Tongue (tissue), 2 donors: Measurements from ENCODE around the gene LTBR. TPM values are rescaled to one million over a fixed set of nuclear protein-coding genes. Genes with fewer than 3 reads are reported as not detected.

Experiments
- DNase-seq: peaks from one replicate; pipeline ENCODE4 v3.0.0-alpha.2; 2015
- total RNA-seq: library from RNA; depleted of rRNA; stranded (reverse); fragments of >200 nt; gene quantifications from one replicate; pipeline ENCODE4 v1.2.3, GENCODE V29; 2014

The LTBR gene
- total RNA-seq, 1 donor from 2014 or later, result 34.5 TPM

DNA sequence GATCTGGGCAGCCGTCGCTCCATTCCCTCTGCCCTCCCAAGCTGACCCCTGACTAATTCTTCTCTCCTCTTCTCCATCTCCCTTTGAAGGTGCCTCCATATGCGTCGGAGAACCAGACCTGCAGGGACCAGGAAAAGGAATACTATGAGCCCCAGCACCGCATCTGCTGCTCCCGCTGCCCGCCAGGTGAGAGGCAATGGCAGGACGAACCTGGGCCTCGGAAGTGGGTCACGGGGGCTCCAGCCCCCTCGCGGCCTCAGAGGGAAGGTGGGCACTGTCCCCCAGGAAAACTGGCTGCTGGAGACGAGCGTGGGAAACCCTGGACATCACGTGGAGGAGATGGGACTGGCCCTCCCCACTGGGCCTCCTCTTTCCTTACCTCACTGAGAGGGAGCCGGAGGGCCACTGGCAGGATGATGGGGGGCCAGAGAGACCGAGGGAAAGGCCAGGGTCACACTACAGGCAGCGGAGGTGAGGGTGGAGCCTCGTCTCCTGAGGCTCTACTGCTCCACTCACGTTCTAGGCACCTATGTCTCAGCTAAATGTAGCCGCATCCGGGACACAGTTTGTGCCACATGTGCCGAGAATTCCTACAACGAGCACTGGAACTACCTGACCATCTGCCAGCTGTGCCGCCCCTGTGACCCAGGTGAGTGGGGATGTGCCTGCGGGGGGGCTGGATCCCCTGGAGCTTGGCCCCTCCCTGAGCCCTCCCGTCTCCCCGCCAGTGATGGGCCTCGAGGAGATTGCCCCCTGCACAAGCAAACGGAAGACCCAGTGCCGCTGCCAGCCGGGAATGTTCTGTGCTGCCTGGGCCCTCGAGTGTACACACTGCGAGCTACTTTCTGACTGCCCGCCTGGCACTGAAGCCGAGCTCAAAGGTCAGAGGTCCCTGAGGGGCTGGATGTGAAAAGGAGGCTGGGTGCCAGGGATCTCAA, 806 bp downstream of the LTBR start:
- no peak for DNase-seq

DNA sequence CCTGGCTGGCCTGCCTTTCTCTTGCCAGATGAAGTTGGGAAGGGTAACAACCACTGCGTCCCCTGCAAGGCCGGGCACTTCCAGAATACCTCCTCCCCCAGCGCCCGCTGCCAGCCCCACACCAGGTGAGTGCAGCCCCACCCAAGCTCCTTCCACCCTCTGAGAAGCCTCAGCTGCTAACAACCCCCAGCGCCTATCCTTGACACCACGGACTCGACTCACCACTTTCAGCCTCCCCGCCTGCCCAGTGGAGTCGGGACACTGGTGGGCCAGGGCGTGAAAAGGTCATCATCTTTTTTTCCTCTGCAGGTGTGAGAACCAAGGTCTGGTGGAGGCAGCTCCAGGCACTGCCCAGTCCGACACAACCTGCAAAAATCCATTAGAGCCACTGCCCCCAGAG, 2.1 kb downstream of the LTBR start:
- DNase-seq, result no peak

DNA sequence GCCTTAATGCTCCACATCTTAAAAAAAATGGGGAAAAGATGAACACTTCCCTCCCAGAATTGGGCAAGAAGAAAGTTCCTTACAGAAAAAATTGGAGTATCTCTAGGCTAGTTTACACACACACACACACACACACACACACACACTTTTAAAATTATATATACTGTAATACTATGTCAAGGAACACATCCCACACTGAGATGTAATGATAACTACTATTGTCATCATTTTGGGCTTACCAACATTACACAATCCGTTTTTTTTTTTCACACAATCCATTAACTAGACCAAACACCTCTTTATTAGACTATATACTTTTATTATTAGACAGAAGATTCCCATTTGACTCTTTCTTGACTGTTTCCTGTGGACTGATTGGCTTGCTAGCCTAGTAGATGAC, 2.5 kb downstream of the LTBR start:
- no peak for DNase-seq

DNA sequence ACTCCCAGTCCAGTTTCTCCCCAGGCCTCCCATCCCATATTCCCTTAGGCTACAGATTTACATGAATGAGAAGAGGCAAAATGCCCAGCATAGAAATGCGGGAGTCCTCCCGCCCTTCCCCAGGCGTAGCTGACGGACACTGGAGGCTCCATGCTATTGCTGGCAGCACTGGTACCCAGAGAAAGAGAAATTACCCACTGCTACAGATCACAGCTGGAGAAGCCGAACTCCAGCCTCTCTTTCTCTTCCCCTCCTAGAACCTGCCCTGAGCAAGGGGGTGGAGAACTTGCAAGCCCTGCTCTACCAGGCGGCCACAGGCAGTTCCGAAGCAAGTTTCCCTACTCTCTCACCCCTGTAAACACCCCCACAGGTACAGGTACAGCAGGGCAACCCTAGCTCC, 3.6 kb downstream of the LTBR start:
- no peak for DNase-seq

DNA sequence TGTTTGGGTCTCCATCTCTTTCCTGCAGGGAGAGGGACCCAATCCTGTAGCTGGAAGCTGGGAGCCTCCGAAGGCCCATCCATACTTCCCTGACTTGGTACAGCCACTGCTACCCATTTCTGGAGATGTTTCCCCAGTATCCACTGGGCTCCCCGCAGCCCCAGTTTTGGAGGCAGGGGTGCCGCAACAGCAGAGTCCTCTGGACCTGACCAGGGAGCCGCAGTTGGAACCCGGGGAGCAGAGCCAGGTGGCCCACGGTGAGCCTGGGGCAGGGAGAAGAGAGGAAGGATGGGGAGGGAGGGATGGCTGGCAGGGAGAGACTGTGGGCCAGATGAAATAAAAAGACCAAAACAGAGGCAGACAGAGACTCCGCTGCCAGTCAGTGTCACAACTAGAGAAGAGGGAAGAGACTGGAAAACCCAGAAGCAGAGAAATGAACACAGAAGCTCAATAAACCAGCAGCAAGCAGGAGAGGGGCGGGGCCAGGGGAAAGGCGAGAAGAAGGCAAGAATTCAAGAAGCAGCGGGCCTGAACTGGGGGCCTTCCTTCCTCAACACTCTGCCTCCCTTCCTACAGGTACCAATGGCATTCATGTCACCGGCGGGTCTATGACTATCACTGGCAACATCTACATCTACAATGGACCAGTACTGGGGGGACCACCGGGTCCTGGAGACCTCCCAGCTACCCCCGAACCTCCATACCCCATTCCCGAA, 6.3 kb downstream of the LTBR start:
- no peak for DNase-seq

DNA sequence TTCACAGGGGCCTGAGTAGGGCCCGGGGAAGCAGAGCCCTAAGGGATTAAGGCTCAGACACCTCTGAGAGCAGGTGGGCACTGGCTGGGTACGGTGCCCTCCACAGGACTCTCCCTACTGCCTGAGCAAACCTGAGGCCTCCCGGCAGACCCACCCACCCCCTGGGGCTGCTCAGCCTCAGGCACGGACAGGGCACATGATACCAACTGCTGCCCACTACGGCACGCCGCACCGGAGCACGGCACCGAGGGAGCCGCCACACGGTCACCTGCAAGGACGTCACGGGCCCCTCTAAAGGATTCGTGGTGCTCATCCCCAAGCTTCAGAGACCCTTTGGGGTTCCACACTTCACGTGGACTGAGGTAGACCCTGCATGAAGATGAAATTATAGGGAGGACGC, 7.1 kb downstream of the LTBR start:
- no peak for DNase-seq

DNA sequence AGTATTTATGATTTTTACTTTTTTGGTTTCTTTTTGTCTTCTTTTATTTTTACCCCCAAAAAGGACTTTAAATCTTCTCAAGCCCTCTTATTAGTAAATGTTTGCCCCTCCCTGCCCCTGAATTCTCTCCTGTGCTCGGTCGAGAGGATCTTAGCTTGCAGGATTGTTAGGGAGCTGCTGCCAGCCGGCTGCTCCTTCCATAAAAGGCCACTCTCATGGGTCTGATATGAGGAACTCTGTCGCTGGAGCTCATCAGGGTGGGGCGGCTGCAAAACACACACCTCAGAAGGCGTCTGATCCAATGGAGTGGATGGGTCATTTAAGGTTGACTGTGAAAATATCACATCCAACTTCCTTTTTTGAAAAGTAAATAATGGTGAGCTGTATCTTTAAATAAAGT, 8.5 kb downstream of the LTBR start:
- no peak for DNase-seq

DNA sequence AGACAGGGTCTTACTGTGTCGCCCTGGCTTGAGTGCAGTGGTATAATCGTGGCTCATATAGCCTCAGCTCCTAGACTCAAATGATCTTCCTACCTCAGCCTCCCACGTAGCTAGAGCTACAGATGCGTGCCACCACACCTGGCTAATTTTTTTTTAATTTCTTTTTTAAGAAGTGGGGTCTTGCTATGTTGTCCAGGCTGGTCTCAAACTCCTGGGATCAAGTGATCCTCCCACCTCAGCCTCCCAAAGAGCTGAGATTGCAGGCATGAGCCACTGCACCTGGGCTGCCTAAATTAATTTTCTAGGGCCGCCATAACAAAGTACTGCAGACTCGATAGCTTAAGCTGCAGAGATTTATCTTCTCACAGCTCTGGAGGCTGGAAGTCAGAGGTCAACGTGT, 9.1 kb downstream of the LTBR start:
- DNase-seq, result no peak

DNA sequence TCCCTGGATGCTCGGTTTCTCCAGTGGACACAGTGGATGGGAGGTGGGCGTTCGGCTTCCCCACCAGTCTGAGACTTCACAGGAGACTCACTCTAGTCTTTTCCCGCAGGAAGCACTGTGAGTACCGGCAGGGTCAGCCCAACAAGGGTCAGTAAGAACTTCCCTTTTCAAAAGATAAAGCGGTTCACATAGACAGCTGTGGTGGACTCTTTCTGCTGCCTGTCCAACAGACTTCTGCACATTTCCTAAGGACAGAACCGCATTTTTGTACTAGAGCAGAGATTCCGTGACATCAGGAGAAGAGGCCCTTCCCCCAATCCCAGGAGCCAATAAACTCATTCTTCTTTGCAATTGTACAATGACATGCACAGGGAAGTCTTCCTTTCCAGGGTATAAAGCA, 10.4 kb downstream of the LTBR start:
- no peak for DNase-seq

DNA sequence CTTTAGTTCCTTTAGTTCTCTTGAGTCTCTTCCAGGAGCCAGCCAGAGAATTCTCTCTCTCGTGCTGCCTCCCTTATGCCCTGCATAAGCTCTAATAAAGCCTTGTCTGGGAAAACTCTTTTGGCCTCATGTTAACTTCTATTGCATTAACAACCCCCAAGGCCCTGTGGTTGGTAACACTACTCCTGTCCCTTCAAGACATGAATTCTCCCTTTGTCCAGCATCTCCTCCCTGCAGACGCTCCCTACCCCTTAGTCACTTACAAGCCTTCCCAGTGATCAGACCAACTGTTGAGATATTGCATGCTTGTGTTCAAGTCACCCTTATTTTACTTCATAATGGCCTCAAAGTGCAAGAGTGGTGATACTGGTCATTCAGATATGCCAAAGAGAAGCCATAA, 12.1 kb downstream of the LTBR start:
- no peak for DNase-seq

DNA sequence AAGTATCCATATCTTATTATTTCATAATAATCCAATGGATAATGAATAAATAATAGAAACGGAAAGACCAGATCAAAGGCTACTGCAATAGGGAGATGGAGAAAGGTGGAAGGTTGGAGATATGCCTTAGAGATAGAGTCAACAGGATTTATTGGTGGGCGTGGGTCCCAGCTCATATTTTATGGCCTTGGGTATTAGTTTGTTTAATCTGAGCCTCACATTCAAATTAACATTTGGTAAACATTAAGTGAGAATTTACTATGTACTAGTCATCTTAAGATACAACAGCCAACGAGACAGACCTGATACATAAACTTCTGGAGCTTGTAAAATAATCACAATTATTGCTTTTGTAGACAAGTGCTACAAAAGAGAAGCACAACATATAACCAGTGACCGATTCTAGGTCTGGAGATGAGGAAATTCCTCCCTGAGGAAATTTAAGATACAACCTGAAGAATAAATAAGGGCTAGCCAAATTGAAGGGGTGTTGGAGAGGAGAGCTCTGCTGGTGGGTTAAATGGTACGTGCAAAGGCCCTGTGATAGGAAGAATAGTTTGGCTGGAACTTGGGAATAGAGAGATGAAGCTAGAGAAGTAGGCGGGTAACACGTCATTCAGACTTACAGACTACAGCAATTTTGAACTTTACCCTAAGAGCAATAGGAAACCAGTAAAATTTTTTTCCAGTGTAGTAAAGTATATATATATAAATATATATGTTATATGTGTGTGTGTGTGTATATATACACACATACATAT, 16.1 kb downstream of the LTBR start:
- DNase-seq, result no peak

DNA sequence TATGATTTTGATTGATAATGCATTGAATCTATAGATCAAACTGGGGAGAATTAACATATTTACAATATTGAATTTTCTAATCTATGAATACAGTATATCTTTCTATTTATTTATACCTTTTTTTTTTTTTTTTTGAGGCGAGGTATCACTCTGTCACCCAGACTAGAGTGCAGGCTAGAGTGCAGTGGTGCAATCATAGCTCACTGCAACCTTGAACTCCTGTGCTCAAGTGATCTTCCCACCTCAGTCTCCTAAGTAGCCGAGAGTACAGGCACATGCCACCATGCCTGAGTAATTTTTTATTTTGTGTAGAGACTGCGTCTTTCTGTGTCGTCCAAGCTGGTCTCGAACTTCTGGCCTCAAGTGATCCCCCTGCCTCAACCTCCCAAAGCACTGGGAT, 20.4 kb downstream of the LTBR start:
- no peak for DNase-seq

DNA sequence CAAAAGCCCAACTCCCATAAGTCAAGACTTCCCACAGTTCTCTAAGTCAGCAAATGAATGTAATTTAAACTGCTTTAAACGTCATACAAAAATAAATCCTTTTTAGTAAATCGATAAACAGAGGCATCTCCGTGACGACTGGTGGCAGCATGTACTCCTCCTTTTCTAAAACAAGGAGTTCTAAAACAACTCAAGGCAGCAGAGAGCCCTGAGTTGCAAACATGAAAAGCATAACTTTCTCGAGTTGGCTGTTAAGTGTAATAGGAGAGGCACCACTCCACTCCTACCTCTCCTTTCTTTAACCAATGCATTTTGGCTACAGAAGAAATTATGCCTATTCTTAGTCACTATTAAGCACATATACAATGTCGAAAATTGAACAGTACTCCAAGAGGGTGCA, 22.0 kb downstream of the LTBR start:
- DNase-seq, result no peak

DNA sequence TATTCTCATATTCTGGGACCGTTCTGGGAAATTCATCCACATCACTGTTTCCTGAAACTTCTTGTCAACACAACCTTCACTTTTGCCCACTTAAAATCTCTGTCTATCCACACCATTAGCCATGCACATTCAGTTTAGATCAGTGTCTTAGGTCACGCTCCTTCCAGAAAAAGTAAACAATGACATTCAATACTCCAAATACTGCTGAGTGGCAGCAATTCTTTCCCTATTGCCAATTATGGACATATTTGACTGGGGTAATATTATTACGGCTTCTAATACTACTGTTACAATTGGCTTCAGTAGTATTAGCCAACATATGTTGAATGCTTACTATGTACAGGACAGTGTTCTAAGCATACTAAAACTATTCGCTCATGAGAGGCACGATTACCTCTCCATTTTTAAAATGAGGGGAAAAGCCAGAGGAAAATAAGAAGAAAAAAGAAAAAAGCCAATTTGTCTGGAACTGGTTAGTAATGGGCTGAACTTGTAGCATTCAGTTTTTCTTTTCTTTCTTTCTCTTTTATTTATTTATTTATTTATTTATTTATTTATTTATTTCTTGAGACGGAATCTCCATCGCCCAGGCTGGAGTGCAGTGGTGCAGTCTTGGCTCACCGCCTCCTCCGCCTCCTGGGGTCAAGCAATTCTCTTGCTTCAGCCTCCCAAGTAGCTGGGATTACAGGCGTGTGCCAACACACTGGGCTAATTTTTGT, 23.4 kb downstream of the LTBR start:
- DNase-seq, result no peak

DNA sequence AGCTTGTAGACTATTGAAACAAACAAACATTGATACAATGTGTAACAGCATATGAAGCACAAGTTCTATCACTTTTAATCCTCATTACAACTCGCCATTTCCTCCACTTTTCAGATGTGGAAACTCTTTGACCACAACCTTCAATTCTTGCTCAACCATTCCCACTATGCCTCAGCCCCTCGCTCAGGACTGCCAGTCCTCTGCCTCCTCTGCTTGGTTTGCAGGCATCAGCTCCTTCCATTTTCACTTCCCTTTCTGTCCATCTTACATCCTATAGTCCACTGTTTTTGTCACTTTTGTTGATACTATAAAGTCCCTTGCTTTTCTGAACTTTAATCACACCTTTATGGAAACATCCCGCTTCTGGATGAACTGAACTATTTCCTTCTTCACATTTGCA, 32.6 kb downstream of the LTBR start:
- no peak for DNase-seq

DNA sequence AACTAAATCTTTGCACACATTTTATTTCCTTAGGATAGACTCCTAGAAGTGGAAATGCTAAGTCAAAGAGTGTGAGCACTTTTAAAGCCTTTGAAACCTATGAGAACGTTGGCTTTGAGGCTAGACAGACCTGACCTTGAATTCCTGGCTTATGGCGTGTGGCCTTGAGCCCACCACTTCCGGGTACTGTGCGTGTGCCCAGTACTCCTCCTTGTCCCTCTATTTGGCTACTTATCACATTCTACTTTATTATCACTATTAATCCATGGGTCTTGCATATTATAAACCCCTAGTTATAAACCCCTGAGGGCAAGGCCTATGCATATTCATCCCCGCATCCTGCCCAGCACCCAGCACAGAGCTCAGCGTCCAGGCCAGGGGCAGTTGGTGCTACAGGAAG, 34.8 kb downstream of the LTBR start:
- no peak for DNase-seq

DNA sequence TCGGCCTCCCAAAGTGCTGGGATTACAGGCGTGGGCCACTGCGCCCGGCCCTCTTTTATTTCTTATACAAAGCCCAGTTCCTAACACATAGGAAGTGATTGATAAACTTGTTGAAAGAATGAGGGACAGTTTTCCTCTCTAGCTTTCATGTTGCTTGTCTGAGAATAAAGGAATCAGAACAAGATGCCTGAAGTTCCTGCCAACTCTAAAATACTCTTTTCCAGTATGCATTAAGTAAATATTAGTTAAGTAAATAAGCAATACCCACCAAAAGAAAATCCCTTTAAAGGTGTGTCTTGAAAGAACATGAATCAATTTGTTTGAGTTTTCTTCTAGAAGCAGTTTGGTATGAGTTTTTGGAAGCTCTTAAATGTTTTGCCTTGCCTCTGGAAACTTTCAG, 36.4 kb downstream of the LTBR start:
- DNase-seq, result peak; percentile 45

DNA sequence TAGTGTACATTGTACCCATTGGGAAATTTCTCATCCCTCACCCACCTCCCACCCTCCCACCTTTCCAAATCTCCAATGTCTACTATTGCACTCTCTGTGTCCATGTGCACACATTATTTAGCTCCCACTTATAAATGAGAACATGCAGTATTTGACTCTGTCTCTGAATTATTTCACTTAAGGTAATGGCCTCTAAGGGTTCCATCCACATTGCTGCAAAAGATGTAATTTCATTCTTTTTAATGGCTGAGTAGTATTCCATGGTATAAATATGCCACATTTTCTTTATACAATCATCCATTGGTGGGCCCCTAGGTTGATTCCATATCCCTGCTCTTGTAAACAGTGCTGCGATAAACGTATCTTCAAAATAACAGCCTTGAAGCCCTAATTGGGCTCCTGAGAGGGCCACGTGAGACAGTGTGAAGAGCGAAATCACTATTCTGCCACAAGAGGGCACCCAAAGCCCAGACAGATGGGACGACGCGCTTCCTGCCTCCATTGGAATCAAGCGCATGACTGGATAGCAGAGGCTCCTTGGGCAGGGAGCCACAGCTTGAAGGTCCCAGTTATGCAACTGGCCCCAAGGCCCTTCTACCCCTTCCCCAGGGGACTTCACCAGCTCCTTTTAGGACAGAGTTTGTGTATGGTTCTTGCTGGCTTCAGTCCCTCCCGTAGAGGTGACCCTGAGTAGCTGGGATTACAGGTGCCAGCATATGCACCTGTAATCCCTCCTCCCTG, 39.5 kb downstream of the LTBR start:
- peak; percentile 95 for DNase-seq

DNA sequence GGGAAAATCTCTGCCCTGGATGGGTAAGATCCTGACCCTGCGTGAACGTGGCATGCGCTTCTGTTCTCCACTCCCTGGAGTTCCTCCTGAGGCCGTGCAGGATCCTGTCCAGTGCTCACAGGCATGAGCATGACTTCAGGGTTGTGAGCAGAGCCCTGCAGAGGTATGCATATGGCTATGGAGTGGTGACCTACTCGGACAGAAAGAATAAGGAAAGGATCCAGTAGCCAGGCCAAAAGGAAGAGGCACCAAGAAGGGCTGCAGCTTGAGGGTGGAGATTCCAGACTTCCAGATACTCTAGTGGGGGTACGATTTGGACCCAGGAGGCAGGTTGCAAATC, 40.0 kb downstream of the LTBR start:
- no peak for DNase-seq

DNA sequence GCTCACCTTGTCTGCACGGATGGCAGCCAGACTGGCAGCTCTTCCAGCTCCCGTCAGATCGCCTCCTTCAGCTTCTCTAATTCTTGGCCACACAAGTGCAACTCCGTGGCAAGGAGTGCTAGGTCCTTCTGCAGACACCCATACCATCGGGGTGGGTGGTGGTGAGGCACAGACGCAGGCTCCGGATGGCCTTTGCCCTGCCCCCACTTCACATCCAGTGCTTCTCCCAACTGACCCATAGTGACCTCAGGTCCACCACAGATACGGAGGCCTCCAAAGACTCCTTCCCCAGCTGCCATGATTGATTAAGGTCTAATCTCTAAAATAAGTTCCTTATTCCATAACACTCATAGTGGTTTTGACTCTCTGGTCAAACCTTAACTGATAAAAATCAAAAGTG, 40.9 kb downstream of the LTBR start:
- DNase-seq, result no peak

DNA sequence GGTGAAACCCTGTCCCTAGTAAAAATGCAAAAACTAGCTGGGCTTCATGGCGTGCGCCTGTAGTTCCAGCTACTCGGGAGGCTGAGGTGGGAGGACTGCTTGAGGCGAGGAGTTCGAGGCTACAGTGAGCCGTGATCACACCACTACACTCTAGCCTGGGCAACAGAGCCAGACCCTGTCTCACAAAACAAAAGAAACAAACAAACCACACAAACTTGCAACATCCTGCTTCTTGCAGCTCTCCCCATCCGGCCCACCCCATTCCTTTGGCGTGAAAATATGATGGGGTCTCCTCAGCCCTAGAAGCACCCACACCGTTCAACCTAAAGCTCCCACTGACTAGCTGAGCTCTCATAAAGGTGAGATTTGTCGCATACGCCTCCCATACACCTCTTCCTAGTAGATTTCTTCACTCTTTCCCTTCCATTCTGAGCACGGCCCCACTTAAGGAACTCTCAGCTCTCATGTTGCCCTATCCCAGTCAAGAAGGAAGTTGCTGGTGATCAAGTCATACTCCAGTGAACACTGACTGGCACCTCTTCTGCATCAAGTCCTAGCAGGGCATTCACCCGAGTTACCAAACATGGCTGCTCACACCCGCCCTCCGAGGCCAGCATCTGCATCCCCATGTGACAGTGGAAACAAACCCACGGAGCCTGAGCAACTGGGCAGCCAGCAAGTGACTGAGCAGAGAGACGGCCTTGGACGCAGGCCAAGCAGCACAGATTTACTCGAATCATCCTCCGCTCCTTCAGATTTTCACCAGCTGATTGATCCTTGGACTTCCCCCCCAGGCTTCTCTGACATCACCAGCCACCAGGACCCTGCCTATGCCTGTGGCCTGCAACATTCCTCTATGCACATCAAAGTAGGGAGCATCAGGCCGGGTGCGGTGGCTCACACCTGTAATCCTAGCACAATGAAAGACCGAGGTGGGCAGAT, 41.9 kb downstream of the LTBR start:
- DNase-seq, result no peak
